Measurements from ENCODE around the gene ALG6.

The ALG6 gene

GRCh38 chr1:63328781-63329180, 38.6 kb upstream of the ALG6 start:
- TF ChIP-seq, protein P1, sequence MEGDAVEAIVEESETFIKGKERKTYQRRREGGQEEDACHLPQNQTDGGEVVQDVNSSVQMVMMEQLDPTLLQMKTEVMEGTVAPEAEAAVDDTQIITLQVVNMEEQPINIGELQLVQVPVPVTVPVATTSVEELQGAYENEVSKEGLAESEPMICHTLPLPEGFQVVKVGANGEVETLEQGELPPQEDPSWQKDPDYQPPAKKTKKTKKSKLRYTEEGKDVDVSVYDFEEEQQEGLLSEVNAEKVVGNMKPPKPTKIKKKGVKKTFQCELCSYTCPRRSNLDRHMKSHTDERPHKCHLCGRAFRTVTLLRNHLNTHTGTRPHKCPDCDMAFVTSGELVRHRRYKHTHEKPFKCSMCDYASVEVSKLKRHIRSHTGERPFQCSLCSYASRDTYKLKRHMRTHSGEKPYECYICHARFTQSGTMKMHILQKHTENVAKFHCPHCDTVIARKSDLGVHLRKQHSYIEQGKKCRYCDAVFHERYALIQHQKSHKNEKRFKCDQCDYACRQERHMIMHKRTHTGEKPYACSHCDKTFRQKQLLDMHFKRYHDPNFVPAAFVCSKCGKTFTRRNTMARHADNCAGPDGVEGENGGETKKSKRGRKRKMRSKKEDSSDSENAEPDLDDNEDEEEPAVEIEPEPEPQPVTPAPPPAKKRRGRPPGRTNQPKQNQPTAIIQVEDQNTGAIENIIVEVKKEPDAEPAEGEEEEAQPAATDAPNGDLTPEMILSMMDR (IDR thresholded peaks at IDR 0.05; ENCODE audit: low read depth, low read length): no peak
- no peak overlapping the region for H3K4me3 ChIP-seq (replicated peaks in 1 of 2; ENCODE audit: low read depth in 2 of 2, low read length in 2 of 2)
- no peak for DNase-seq (ENCODE audit: low read depth in 2 of 2)

DNA sequence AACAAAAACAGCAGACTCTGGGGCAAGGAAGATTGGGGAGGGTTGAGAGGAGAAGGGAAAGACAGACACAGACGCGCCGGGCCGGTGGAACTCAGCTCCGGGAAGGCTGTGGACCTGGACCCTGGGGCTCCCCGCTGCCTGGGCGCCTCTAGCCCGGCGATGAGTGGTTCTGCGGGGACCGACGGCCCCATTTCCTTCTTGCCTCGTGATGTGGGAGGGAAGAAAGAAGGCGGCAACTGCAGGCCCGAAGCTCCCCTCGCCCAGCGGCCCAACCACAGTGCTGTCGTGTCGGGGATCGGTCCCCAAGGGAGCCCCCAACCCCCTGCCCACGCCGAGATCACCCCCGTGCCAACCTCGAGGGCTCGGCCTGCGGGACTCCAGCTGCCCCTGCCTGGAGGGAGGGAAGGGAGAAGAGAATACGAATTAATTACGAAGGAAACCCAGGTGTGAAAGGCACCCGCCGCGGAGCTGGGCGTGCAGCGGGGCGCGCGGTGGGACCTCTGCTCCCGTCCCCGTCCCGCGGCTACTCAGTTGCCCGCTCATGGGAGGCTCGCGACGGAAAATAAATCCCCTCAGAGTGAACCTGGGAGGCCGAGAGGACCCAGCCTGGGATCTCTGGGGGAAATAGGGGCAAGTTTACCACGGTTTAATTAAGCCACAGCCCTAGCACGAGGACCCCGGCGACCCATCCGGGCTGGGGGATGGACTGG, 37.7 kb upstream of the ALG6 start:
- H3K4me3 ChIP-seq (replicated peaks in 1 of 2; ENCODE audit: low read depth in 2 of 2, low read length in 2 of 2): no peak overlapping the region

GRCh38 chr1:63330331-63330916, 37.0 kb upstream of the ALG6 start:
- DNase-seq (ENCODE audit: low read depth in 2 of 2): no peak
- no peak overlapping the region for H3K4me3 ChIP-seq (replicated peaks in 1 of 2; ENCODE audit: low read depth in 2 of 2, low read length in 2 of 2)
- TF ChIP-seq, protein P1 (IDR thresholded peaks at IDR 0.05; ENCODE audit: low read depth, low read length): no peak

More for the DNA sequence above, 37.7 kb upstream of the ALG6 start:
- no peak for DNase-seq (ENCODE audit: low read depth in 2 of 2)
- TF ChIP-seq, protein P1 (IDR thresholded peaks at IDR 0.05; ENCODE audit: low read depth, low read length): no peak

GRCh38 chr1:63342402-63342801, 25.0 kb upstream of the ALG6 start:
- DNase-seq (ENCODE audit: low read depth in 2 of 2): no peak
- TF ChIP-seq, protein P1 (IDR thresholded peaks at IDR 0.05; ENCODE audit: low read depth, low read length): no peak
- no peak overlapping the region for H3K4me3 ChIP-seq (replicated peaks in 1 of 2; ENCODE audit: low read depth in 2 of 2, low read length in 2 of 2)

DNA sequence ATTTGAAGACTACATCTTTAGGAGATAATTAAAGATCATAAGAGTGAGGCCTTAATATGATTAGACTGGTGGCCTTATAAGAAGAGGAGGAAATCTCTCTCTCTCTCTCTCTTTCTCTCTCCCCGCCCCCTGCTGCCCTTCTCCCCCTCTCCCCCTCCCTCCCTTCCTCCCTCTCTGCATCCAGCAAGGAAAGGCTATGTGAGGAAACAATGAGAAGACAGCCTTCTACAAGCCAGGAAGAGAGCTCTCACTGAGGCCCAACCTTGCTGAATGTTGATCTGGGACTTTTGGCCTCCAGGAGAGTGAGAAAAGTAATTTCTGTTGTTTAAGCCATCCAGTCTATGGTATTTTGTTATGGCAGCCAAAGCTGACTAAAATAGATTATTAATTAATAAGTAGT, 23.5 kb upstream of the ALG6 start:
- TF ChIP-seq, protein P1 (IDR thresholded peaks at IDR 0.05; ENCODE audit: low read depth, low read length): no peak
- DNase-seq (ENCODE audit: low read depth in 2 of 2): no peak
- no peak overlapping the region for H3K4me3 ChIP-seq (replicated peaks in 1 of 2; ENCODE audit: low read depth in 2 of 2, low read length in 2 of 2)

DNA sequence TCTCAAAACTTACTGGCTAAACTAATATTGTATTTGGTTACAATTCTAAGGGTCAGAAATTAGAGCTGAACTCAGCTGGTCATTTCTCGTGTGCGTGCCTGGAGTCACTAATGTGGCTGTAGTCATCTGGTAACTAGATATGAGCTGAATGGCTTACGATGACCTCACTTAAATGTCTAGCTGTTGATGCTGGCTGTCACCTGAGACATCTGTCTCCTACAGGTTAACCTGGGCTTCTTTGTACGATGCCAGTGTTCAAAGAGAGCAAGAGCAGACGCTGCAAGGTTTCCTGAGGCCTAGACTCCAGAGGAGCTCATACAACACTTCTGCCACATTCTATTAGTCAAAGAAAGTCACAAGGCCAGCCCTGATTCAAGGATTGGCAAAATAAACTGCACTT, 17.1 kb upstream of the ALG6 start:
- no peak for DNase-seq (ENCODE audit: low read depth in 2 of 2)
- H3K4me3 ChIP-seq (replicated peaks in 1 of 2; ENCODE audit: low read depth in 2 of 2, low read length in 2 of 2): no peak overlapping the region

More for the DNA sequence above, 17.1 kb upstream of the ALG6 start:
- TF ChIP-seq, protein P1 (IDR thresholded peaks at IDR 0.05; ENCODE audit: low read depth, low read length): no peak

All from cardiac fibroblast (primary cell).